OCI-M2 (cell line): ENCODE measurements around the gene TREML4.

ENCODE experiments used
- DNase-seq: peaks from one replicate; lab custom pipeline; 2025; ENCODE audit not compliant: unreplicated experiment; lab: John Stamatoyannopoulos, UW

Gene TREML4

DNA sequence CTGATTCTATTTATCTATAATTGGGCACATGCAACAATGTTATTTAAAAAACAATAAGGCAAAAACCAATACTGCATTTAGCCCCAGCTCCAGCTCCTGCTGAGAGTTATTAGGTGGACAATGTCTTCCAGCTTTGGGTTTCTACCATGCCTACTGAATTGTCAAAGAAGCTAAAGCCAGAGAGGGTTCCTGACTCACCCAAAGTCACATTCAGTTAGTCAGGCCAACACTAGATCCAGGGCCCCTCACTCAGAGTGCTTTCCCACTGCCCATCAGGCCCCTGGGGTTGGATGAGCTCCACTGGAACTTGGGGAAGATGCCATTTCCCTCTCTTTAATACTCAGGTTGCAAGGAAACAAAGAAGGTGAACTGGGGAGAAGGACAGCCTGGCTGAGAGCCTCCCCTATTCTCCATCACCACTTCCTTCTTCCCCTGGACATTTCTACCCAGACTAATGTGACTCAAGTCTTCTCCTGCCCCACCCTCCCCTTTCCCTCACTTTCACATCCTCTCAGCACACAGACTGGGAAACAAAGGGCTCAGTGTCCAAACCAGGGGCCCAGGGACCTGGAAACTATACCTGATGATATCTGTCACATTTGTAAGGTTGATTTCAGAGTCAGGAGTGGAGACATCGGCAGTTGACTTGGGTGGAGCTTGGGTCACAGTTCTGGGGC, 52.4 kb downstream of the TREML4 start:
- no peak for DNase-seq

DNA sequence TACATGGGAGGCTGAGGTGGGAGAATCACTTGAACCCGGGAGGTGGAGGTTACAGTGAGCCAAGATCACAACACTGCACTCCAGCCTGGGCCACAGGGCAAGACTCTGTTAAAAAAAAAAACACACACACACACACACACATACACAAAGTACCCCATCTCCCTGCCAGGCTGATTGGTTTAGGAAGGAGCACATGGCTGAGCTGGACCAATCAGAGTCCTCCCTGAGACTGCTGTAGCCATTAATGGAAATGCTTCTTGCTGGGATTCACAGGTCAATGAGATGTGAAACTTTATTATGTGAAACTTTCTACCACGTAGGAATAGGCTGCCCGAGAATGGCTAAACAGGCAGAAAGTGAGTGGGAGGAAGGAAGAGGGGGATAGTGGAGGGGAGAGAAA, 55.5 kb downstream of the TREML4 start:
- no peak for DNase-seq

DNA sequence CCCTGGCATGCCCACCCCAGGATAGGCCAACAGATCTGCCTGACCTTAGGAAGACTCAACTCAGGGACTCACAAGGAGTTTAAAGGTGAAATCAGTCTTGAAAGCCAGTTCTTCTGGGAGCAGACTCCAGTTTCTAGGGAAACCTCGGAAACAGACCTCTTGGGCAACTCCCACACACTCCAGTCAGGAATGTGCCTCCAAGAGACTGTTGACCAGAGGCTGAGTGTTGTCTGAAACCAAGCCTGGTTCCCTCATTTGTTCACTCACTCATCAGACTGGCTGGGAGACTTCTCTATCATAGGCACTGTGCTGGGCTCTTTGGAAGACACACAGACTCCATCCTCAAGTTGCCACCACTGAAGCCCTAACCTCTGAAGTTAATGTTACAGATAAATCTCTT, 56.6 kb downstream of the TREML4 start:
- no peak for DNase-seq

DNA sequence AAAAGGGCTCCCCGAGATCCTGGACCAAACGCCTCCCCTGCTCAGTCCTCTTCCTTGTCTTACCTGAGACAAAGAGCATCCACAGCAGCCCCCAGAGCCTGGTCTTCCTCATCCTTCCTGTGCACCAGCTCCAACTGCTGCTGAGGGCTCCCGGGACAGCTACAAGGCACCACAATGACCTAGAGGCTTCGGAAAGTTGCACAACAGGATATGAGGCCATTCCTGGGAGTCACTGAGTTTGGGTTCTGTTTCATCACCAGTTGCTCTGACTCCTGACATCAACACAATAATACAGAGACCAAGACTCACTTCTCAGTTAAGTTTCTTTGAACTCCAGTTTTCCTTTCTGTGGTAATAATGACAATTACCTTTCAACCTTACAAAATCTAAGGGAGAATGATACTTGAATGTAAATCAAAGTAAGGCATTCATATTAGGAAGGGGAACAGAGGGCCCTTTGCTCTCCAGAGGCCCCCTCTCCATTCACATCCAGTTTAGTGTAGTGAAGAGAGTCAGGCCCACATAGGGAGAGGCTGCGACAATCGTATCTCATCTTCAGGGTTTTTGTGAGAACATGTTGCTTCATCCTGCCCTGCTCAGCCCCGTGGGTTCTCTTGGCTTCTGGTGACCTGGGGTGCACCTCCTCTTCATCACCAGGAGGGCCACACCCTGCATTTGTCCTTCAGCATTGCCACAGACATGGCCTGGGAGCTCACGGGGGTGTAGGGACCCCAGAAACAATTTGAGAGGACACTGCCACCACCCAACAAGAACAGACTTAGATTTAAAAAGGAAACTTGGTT, 58.6 kb downstream of the TREML4 start, which contains the start of gene TREM1:
TSS of gene TREM1 (minus strand) at position 139 of the 803 bp plus-strand sequence. CDS start at position 112, 27 bp downstream.
- DNase-seq, result no peak

DNA sequence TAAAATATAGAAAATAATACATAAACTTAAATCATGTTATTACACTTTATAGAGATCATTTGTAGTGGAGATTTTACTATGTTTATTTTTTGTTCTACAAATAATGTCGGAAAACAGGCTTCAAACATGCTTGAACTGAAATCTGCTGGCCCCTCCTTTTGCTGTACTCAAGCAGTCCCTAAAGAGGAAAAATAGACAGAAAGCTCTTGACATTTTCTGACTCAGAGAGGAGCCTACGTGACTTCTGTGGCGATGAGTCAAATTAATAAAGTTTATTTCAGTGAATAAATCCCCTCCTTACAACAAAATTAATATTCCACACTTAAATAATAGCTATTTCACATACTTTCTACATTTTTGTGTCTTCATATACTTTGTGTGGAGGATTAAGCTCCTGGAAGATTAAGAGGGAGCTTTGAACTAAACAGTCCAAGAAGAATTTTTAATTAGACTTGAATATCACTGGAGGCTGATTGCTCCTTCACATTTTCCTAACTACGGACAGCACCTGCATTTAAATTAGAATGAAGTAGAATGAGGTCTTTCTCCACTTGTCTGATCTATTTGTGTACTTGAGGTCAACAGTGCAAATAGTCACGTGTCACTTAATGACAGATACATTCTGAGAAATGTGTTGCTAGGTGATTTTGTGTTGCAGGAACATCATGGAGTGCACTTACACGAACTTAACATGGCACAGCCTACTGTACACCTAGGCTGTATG, 60.0 kb downstream of the TREML4 start:
- DNase-seq, result no peak
